Stimulated activated CD4-positive, alpha-beta T cell treated with anti-CD3 and anti-CD28 coated beads, TNF-alpha, amount 100 ng/mL, for 1 hour (primary cell): ENCODE measurements around the gene ABLIM2.

ENCODE experiments used
- DNase-seq, 3 donors: peaks; one replicate each; pipeline ENCODE4 v3.0.0-alpha.2; 2020; ENCODE audit warnings: low read depth in 3 of 3, low spot score in 1 of 3

Gene ABLIM2

GRCh38 chr4:8158710-8159536 lies at the start of gene ABLIM2:
Gene ABLIM2, minus strand, starts transcription at chr4:8158813. Its CDS starts 124 bp downstream, at chr4:8158689.
- peak; percentile 97 to 99 (median 98) for DNase-seq

DNA sequence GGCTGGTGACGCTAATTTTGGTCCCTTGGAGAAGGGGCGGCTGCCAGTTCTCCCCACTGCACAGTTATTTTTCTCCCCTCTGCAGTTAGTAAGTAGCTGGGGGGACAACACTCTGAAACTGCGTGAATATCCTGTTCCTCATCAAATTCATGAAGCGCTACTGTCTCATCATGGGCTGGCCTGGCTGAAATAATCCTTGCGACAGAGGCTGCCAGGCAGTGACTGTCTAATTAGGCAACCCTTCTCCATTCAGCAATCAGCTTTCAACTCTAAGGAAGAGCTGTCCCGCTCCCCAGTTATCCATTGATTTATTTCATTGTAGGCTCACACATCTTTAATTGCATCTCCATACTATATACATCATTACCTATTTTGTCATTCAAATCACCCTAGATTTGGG lies 48.7 kb upstream of the ABLIM2 start:
- DNase-seq, result no peak

DNA sequence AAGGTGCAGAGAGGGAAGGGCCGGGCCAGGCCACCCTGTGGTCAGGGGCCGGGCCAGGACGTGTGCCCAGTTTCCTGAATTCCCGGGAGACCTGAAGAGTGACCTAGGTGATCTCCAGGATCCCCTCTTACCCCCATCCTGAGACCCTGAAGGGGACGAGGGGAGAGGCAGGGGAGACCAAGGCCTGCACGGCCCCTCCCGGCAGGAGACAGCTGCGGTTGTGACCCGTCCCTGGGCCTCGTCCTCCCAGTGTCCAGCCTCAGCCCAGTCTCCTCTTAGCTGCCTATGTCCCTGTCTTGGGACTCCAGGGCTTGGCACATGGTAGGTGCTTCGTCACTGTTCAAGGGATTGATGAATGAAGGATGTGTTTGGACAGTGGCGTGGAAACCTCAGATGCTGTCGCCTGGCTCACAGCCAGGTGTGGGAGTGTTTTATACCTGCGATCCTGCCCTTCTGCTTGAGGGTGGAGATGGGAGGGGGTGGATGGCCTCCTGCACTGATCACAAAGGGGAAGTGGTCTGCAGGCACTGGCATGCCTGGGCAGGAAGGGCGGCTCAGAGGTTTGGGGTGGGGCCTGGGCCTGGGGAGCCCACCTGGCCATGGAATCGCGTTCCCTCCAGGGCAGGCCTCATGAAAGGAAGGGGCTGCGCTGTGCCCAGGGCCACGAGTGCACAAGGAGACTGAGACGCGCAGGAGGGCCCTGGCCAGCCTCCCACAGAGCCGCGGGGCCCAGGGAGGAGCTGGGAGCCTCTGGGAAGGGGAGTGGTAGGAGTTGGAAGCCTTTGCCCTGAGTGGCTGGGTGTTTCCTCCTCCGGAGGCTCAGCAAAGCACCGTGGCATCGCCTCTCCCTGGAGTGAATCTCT lies 47.4 kb upstream of the ABLIM2 start:
- no peak for DNase-seq

DNA sequence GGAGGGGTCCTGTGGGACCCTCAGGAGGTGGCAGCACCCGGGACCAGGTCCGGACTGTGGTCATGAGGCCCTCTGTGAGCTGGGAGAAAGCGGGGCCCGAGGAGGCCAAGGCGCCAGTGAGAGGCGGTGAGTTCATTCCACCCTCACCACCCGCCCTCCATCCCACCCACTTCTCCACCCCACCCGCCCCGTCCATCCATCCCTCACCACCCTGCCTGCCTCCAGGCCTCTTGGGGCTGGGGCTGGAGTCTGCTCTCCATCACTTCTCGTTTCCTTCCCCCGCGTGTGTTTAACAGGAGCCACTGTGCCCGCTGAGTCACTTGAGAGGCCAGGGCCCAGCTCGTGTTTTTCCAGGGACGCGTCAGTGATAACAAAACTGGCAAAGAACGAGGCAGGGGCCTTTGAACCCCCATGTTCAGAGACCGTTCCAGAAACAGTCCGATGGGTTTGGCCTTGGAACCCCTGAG lies 46.7 kb upstream of the ABLIM2 start:
- DNase-seq, result no peak

GRCh38 chr4:8204576-8205227 lies 46.1 kb upstream of the ABLIM2 start:
- DNase-seq, result no peak

DNA sequence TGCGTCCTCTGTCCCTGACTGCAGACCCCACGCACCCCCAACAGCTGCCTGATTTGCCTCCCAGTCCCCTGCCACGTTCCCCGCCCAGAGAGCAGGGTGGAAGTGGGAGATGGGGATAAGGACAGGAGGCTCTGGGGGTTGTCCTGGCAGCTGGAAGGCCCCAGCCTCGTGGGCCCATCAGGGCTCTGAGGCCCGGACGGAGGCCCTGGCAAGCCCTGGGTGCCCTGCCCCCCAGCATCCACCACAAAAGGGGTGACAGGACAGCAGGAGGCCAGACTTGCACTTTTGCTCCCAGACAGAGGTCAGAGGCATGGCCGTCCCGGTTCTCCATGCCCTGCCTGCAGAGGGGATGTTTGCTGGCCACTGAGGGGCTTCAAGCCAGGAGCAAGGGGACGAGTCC lies 45.2 kb upstream of the ABLIM2 start:
- no peak for DNase-seq

GRCh38 chr4:8203052-8203401 lies 44.4 kb upstream of the ABLIM2 start:
- DNase-seq, result no peak

GRCh38 chr4:8202108-8203051 lies 43.8 kb upstream of the ABLIM2 start:
- no peak for DNase-seq

GRCh38 chr4:8201321-8201781 lies 42.7 kb upstream of the ABLIM2 start:
- DNase-seq, result peak in 1 of 3 donors; percentile 11

DNA sequence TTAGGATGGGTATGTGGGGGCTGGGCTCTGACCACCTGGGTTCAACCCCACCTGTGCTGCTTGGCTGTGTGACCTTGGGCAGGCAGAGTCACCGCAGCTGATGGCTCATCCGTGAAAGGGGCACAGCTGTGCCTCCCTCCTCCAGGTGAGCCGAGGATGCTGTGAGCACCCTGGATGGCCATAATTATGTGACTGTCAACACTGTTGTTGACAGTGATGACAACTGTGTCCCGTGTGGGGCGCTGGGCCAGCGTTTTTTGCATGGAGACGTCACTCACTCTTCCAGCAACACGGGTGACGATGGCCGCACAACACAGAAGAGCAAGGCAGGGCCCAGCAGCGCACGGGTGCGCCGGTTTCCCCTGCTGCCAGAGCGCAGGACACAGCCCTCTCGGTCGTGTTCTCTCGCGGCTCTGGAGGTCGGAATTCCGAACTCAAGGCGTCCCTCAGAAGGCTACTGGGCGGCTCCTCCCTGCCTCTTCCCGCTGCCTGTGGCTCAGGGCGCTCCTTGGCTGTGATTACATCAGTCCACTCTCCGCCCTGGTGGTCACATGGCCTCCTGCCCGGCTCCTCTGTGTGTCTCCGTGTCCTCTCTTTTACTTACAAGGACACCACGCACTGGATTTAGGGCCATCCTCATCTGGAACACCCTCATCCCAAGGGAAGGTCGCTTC lies 41.8 kb upstream of the ABLIM2 start:
- no peak for DNase-seq

- no peak for DNase-seq
Measured at GRCh38 chr4:8199594-8200301, 41.1 kb upstream of the ABLIM2 start.

- DNase-seq, result peak in 1 of 3 donors; percentile 19
Measured at GRCh38 chr4:8198906-8199593, 40.4 kb upstream of the ABLIM2 start, which contains the start of gene SH3TC1. Gene SH3TC1, plus strand, starts transcription at chr4:8199290. Its CDS starts 5,905 bp downstream, at chr4:8205195.

DNA sequence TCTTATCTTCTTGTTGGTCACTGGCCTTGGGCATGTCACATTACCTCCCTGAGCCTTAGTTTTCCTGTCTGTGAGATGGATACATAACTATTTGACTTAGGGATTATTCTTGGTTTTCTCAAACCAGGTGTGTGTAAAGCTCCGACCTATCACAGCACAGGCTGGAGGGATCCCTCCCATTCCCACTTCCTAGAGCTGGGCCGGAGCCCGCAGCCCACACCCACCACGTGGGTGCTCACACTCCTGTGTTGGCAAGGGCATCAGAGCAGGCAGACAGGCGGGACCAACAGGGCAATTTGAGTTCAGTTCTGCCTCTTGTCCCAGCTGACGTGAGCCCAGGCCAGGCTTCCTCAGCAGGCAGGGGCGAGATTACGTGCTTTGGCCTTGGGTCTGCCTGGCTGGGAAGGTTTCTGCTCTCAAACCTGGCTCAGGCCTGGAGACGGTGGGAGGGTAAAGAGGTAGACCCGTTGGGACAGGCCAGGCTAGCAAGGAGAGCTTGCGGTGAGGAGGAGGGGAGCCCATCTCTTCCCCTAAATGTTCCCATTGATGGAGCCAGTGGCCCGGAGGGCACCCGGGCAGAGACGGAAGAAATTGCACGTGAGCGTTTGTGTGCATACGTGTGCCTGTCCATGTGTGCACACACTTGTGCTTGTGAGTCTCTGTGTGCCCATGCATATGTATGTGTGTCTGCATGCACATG lies 39.7 kb upstream of the ABLIM2 start:
- no peak for DNase-seq

DNA sequence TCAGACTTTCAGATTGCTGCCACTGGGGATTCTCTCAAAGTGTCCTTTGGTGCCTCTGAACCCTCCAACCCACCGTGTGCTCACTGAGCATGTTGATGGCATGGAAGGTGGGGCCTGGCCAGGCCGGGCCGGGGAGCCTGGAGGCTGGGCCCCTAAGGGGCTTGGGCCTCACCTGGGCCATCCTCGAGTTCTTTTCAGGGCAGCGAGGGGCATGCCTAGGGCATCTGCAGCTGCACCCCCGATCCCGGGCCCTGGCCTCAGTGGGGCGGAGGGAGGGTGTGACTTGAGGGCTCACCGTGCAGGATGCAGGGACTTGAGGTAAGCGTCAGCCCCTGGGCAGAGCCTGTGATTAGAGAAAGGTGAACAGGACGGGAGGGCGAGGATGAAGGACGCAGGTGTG lies 38.9 kb upstream of the ABLIM2 start:
- no peak for DNase-seq

DNA sequence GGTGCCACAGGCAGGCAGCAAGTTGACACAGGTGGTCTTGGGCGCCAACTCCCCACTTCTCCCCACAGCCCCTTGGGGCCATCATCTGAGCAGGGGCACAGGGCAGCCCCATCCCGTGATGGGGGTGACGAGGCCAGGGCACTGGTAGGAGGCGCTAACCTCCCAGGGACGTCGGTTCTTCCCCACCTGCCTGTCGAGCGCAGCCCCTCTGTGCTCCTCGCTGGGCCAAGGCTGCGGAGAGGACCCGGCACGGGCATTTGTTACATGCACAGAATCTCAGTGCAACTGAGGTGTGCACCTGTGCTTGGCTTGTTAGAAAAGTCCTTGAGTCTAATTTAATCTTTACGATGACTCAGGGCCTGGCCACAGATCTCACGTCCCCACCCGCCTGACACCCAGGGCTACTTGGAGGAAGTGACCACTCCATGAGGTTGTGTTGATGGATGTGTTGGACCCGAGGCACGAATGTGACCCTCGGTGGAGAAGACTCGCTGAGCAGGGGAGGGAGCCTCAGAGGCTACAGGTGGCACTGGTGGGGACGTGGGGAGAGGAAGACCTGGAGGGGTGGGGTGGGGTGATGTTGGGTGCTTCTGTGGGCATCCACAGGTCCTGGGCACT lies 37.3 kb upstream of the ABLIM2 start:
- DNase-seq, result no peak

DNA sequence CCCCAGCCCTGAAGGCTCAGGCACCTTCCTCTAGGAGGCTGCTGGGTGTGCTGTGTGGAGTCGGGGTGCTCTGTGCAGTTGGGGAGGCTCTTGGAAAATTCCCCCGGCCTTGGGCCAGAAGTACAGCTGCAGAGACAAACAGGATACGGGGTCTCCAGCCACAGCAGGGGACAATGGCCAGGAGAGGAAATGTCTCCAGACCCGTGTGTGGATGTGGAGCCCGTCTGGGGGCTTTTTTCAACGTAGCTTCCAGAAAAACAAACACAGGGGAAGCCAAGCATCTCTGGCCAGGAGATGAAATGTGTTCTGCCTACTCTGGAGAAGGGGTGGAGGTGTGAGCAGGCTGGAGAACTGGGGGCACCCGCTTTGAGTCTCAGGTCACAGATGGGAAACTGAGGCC lies 36.8 kb upstream of the ABLIM2 start:
- no peak for DNase-seq
